T-helper 22 cell (primary cell): ENCODE measurements around the gene CACTIN.

Experiments
- DNase-seq: peaks from one replicate; pipeline ENCODE4 v3.0.0-alpha.2; 2020; ENCODE audit warnings: low read depth

The CACTIN gene

DNA sequence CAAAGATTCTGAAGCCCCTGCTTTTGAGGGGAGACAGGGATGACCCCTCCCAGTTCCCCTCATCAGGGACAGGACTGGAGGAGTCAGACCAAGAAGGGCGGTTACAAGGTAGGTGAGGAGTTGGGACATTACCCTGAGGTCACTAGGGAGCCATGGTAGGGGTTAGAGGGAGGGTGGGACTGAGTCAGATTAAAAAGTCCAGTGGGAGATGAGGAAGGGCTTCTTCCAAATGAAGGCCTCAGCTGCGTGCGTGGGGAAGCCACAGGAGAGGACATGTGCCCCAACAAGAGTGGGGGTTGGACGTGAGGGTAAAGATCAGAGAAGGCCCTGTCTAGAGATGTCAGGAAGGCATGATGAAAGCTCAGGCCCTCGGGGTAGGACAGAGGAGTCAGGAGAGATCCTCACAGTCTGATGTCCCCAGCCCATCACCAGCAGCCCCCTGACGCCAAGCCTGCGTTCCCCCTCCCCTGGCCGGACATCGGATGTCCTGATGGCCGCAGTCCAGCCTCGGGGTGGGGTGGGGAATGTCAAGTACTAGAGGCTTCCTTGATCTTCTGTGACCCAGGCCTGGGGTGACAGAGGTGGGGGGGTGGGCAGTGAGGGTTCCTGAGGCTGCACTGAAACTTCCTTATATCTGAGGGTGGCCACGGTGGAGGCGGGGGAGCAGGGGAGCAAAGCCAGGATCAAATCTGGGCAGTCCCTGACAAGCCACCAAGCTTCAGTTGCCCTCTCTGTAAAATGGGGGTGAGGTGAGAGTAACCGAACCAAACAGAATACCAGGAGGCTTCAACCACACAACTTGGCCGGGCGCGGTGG, 62.7 kb downstream of the CACTIN start:
- DNase-seq = no peak
